CD4-positive, alpha-beta T cell treated with Interferon gamma for 1 hour (primary cell): ENCODE data around the gene MUC20.
"Not testable (repeated sequence)": the region's sequence is repeated elsewhere in the genome, so short reads cannot be mapped to it uniquely, and the experiment has no call there.

Source experiments
- DNase-seq: peaks from one replicate; pipeline ENCODE4 v3.0.0-alpha.2; 2020

The MUC20 gene

DNA sequence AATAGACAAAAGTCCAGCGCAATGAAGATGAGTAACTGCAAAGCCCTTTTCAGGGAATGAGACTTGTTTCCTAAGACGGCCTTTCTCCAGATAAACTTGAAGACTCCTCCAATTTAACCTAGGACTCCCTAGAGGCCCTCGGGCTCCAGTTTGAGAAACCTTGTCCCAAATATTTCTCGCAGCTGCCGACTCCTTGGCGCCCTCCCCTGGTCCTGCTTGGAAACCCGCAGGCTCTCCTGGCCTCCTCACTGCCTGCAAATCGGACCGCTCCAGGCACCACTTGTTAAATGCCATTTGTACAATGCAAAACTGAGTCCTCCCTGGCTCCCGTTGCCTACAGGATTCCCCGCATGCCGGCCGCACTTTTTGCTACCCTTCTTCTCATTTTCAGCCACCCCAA is 54.1 kb downstream of the MUC20 start:
- no peak for DNase-seq

- no peak for DNase-seq
These were observed 57.2 kb downstream of the MUC20 start for GRCh38 chr3:195777975-195778374.

GRCh38 chr3:195781236-195781635 is 60.5 kb downstream of the MUC20 start:
- DNase-seq: not testable (repeated sequence)
